K562 (cell line): ENCODE measurements around the gene PSMA1. TPM values are rescaled to one million over a fixed set of nuclear protein-coding genes. Genes with fewer than 3 reads are reported as not detected.
A peak's percentile ranks its signal among the peaks of the same experiment; 100 is the strongest.

ENCODE experiments used
- ARID1B ChIP-seq: fragments of 450-650 bp; IDR thresholded peaks from 2 replicates; pipeline ENCODE4 v1.6.1; 2016; ENCODE audit warnings: antibody characterized with exemption, mild to moderate bottlenecking, inconsistent platforms
- CREM ChIP-seq: IDR thresholded peaks from 2 replicates; pipeline ENCODE4 v1.6.1; 2014; ENCODE audit warnings: antibody characterized with exemption, low read depth
- EP400 ChIP-seq: fragments of 450-650 bp; IDR thresholded peaks from 2 replicates; pipeline ENCODE4 v1.6.1; 2017; ENCODE audit warnings: antibody characterized with exemption, mild to moderate bottlenecking, moderate library complexity
- HDAC6 ChIP-seq: IDR thresholded peaks from 2 replicates; pipeline ENCODE4 v1.6.1; 2012; ENCODE audit warnings: low read depth, mild to moderate bottlenecking, control low read depth, inconsistent platforms, low read length, moderate library complexity
- ID3 ChIP-seq, 2 experiments: fragments of 250-450 bp in 1 of 2; fragments of 450-650 bp in 1 of 2; sonication (Bioruptor Pico) in 1 of 2; IDR thresholded peaks; 2 replicates each; pipeline versions ENCODE4 v1.6.1 to v1.8.0; 2016 to 2021; ENCODE audit warnings: mild to moderate bottlenecking in 2 of 2, moderate library complexity in 2 of 2, missing compliant biosample characterization in 1 of 2, missing genetic modification characterization in 1 of 2
- KLF13 ChIP-seq: fragments of 450-650 bp; IDR thresholded peaks from 2 replicates; pipeline ENCODE4 v1.6.1; 2016; ENCODE audit warnings: missing genetic modification characterization, low read depth, mild to moderate bottlenecking, missing compliant biosample characterization, moderate library complexity, borderline replicate concordance
- PHF8 ChIP-seq: fragments of 200-600 bp; sonication (generic); IDR thresholded peaks from 2 replicates; pipeline ENCODE4 v1.6.1; 2012; ENCODE audit warnings: mixed run types, mild to moderate bottlenecking, inconsistent platforms, low read length, moderate library complexity, borderline replicate concordance
- PTBP1 ChIP-seq: fragments of 200-400 bp; formaldehyde crosslinking; IDR thresholded peaks from 2 replicates; pipeline ENCODE4 v1.6.1; 2017; ENCODE audit warnings: low read depth, low read length
- TBP ChIP-seq: optimal IDR thresholded peaks from 2 replicates; pipeline ENCODE3; 2011; ENCODE audit warnings: low read depth, low read length, improper control_type of control experiment
- TEAD4 ChIP-seq, 2 experiments: sonication (generic) in 1 of 2; formaldehyde crosslinking in 1 of 2; IDR thresholded peaks; 2 replicates each; pipeline versions ENCODE4 v1.6.1 to v1.8.0; 2012 to 2022; ENCODE audit warnings: borderline replicate concordance in 1 of 2, inconsistent platforms in 1 of 2, low read length in 1 of 2, mild to moderate bottlenecking in 1 of 2, missing genetic modification reagents in 1 of 2
- TFAM ChIP-seq: fragments of 250-450 bp; sonication (Bioruptor Pico); conservative IDR thresholded peaks from 2 replicates; pipeline ENCODE4 v1.5.0; 2021; ENCODE audit warnings: mild to moderate bottlenecking, moderate library complexity
- TSC22D4 ChIP-seq: fragments of 450-650 bp; IDR thresholded peaks from 2 replicates; pipeline ENCODE4 v1.6.1; 2016; ENCODE audit warnings: missing genetic modification characterization, missing biosample characterization, control low read depth
- U2AF1 ChIP-seq: fragments of 200-400 bp; formaldehyde crosslinking; optimal IDR thresholded peaks from 2 replicates; pipeline ENCODE3; 2017; ENCODE audit warnings: mild to moderate bottlenecking, low read depth, low read length, moderate library complexity
- ZBTB1 ChIP-seq: sonication (generic); formaldehyde crosslinking; IDR thresholded peaks from 2 replicates; pipeline ENCODE4 v1.8.1; 2023; ENCODE audit warnings: missing genetic modification reagents, low read depth, mild to moderate bottlenecking, borderline replicate concordance
- ZBTB11 ChIP-seq, 3 experiments: fragments of 200-800 bp in 1 of 3; fragments of 250-450 bp in 1 of 3; fragments of 450-650 bp in 1 of 3; sonication (Bioruptor Pico) in 1 of 3; sonication (Bioruptor generic) in 1 of 3; formaldehyde crosslinking in 1 of 3; IDR thresholded peaks; 2 replicates each; pipeline versions ENCODE4 v1.6.1 to v1.8.0; 2016 to 2022; ENCODE audit warnings: mild to moderate bottlenecking in 2 of 3, missing genetic modification characterization in 2 of 3, missing compliant biosample characterization in 1 of 3, moderate library complexity in 1 of 3
- ZBTB43 ChIP-seq: sonication (generic); formaldehyde crosslinking; IDR thresholded peaks from 2 replicates; pipeline ENCODE4 v1.8.0; 2023; ENCODE audit warnings: mild to moderate bottlenecking, missing genetic modification reagents
- ZNF175 ChIP-seq: fragments of 200-800 bp; sonication (Bioruptor generic); IDR thresholded peaks from 2 replicates; pipeline ENCODE4 v1.6.1; 2016; ENCODE audit warnings: low read depth, mild to moderate bottlenecking, missing genetic modification characterization, missing compliant biosample characterization
- ZNF507 ChIP-seq: conservative IDR thresholded peaks from 2 replicates; pipeline ENCODE4 v1.6.1; 2017; ENCODE audit warnings: missing genetic modification characterization, missing compliant biosample characterization
- ZNF75A ChIP-seq: fragments of 450-650 bp; formaldehyde crosslinking; IDR thresholded peaks from 2 replicates; pipeline ENCODE4 v1.4.0; 2020; ENCODE audit warnings: mild to moderate bottlenecking
- ZNF785 ChIP-seq: fragments of 250-450 bp; sonication (Bioruptor Pico); IDR thresholded peaks from 2 replicates; pipeline ENCODE4 v1.4.0; 2020; ENCODE audit warnings: mild to moderate bottlenecking
- ZNF830 ChIP-seq: fragments of 250-450 bp; sonication (Bioruptor Pico); IDR thresholded peaks from 2 replicates; pipeline ENCODE4 v1.5.0; 2021; ENCODE audit warnings: mild to moderate bottlenecking
- polyA plus RNA-seq, 8 experiments: library from polyadenylated mRNA; depleted of rRNA in 4 of 8; stranded (reverse) in 5 of 8; unstranded in 3 of 8; fragments of >200 nt; fragmentation: Nextera tagmentation in 2 of 8; fragmentation: Illumina TruSeq in 1 of 8; extraction: Ambion mirVana in 2 of 8; extraction: Trizol in 1 of 8; gene quantifications; 2 replicates each; pipeline versions ENCODE4 v1.2.1 to v1.2.3, GENCODE V29; 2011 to 2014; ENCODE audit warnings: inconsistent platforms in 1 of 8, missing spikeins in 1 of 8
- total RNA-seq, 7 experiments: library from RNA; depleted of rRNA in 6 of 7; stranded (reverse); fragments of >200 nt in 6 of 7; fragmentation: Illumina TruSeq in 2 of 7; extraction: Trizol in 2 of 7; gene quantifications; 2 replicates each; pipeline versions ENCODE4 v1.2.1 to v1.2.3, GENCODE V29; 2011 to 2021; ENCODE audit warnings: low replicate concordance in 1 of 7

PSMA1 gene
- total and polyA plus RNA-seq, 9 of the 15 experiments (the other 6 are each of a cell fraction or from before 2014, with no cell fraction given) = 283 to 1,007 (median 424) TPM

- TF ChIP-seq ZBTB11 (CRISPR knock-in tag; IDR thresholded peaks at IDR 0.05) (peak in 2 of 3 experiments; percentile 45 to 92; a peak in 3 of 6 replicates), ZNF507 (tag) (no peak), TEAD4 (IDR thresholded peaks at IDR 0.05; ENCODE audit: low read length) (peak; percentile 10; the same call in 1 of the 2 replicates), TEAD4 (CRISPR knock-in tag; IDR thresholded peaks at IDR 0.05; ENCODE audit: borderline replicate concordance) (0 out of 2 replicates have a peak, but pooled peaks have one; percentile 63), PTBP1 (0 out of 2 replicates have a peak, but pooled peaks have one; percentile 20), EP400 (peak; percentile 100), PHF8 (peak; percentile 96), ZNF830 (CRISPR knock-in tag) (peak; percentile 40; the same call in 1 of the 2 replicates), ARID1B (peak; percentile 26), TSC22D4 (tag) (no peak), ID3 (CRISPR knock-in tag; IDR thresholded peaks at IDR 0.05) (no peak), ID3 (tag; IDR thresholded peaks at IDR 0.05) (no peak; the same call in 1 of the 2 replicates), CREM (peak; percentile 79), ZNF175 (no peak), U2AF1 (no peak), ZBTB43 (no peak; the same call in 1 of the 2 replicates), ZBTB1 (CRISPR knock-in tag) (no peak; the same call in 1 of the 2 replicates), KLF13 (tag) (0 out of 2 replicates have a peak, but pooled peaks have one; percentile 57), TBP (peak; percentile 87), TFAM (CRISPR knock-in tag) (no peak), ZNF75A (no peak), HDAC6 (no peak), ZNF785 (no peak)
Measured at GRCh38 chr11:14519917-14520746, at the start of gene PSMA1 (continued).
